ENCODE data around the gene EHMT1. TPM values are rescaled to one million over a fixed set of nuclear protein-coding genes. Genes with fewer than 3 reads are reported as not detected.

EHMT1 gene
- total RNA-seq, 4 donors from 2014 or later = 77.1 to 149 (median 86.6) TPM

DNA sequence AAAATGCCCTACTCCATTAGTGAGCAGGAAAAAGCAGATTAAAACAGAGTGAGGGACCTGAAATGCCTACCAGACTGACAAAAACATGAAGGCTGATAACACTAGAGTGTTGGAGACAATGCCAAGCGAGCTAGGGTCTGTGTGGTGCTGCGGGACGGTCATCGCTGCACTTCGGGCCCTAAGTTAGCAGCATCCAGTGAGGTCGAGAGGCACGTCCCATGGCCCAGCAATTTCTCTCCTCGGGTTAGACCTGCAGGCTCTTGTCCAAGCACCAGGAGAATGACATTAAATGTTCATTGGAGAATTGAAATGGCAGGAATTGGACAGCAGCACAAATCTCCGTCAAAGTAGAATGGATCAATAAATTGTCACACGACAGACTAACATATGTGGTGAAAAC is 253.5 kb downstream of the EHMT1 start:
- Histone ChIP-seq H3K27me3 (peaks cover 32% of the 10 kb centered on the region), H3K4me3 (no peak overlapping the region), H3K4me1 (no peaks in the 10 kb centered on the region), H3K36me3 (no peaks in the 10 kb centered on the region), H3K9me3 (no peaks in the 10 kb centered on the region), H3K27ac (no peak overlapping the region)
- DNase-seq (ENCODE audit: low spot score in 2 of 2) = no peak
- 82% methylated on average over 10 of the region's 10 CpGs for WGBS
- TF ChIP-seq POLR2AphosphoS5 (IDR thresholded peaks at IDR 0.05) (no peak), POLR2A (IDR thresholded peaks at IDR 0.05) (no peak), EP300 (IDR thresholded peaks at IDR 0.05) (no peak)
- TF ChIP-seq, protein P1, sequence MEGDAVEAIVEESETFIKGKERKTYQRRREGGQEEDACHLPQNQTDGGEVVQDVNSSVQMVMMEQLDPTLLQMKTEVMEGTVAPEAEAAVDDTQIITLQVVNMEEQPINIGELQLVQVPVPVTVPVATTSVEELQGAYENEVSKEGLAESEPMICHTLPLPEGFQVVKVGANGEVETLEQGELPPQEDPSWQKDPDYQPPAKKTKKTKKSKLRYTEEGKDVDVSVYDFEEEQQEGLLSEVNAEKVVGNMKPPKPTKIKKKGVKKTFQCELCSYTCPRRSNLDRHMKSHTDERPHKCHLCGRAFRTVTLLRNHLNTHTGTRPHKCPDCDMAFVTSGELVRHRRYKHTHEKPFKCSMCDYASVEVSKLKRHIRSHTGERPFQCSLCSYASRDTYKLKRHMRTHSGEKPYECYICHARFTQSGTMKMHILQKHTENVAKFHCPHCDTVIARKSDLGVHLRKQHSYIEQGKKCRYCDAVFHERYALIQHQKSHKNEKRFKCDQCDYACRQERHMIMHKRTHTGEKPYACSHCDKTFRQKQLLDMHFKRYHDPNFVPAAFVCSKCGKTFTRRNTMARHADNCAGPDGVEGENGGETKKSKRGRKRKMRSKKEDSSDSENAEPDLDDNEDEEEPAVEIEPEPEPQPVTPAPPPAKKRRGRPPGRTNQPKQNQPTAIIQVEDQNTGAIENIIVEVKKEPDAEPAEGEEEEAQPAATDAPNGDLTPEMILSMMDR (IDR thresholded peaks at IDR 0.05) = no peak

DNA sequence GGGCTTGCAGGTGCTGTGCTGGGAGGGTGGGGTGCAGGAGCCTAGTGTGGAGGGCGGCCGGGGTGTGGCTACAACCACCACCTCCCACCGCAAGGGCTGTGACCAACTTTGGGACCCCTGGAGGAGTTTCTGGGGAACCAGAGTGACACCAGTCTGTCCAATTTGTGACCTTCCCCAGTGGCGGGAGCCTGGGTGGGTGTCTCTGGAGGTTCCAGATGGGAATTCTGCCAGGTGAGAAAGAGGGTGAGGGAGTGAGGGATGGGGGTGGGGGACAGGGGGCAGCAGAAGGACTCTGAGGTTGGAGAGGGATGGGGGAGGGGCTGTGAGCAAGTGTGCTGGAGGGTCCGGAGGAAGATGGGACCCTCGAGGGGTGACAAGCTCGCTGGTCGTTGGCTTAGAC is 254.6 kb downstream of the EHMT1 start:
- H3K4me1 ChIP-seq = peaks cover 5% of the 10 kb centered on the region
- DNase-seq (ENCODE audit: low spot score in 2 of 2) = no peak
- TF ChIP-seq POLR2AphosphoS5 (IDR thresholded peaks at IDR 0.05) (no peak), EP300 (IDR thresholded peaks at IDR 0.05) (no peak), POLR2A (IDR thresholded peaks at IDR 0.05) (no peak)
- TF ChIP-seq, protein P1 (IDR thresholded peaks at IDR 0.05) = no peak
- no peak overlapping the region for H3K4me3 ChIP-seq
- H3K36me3 ChIP-seq = no peaks in the 10 kb centered on the region
- H3K27me3 ChIP-seq = peaks cover 43% of the 10 kb centered on the region
- 73% methylated on average over 8 of the region's 8 CpGs for WGBS
- no peaks in the 10 kb centered on the region for H3K9me3 ChIP-seq
- H3K27ac ChIP-seq = no peak overlapping the region

DNA sequence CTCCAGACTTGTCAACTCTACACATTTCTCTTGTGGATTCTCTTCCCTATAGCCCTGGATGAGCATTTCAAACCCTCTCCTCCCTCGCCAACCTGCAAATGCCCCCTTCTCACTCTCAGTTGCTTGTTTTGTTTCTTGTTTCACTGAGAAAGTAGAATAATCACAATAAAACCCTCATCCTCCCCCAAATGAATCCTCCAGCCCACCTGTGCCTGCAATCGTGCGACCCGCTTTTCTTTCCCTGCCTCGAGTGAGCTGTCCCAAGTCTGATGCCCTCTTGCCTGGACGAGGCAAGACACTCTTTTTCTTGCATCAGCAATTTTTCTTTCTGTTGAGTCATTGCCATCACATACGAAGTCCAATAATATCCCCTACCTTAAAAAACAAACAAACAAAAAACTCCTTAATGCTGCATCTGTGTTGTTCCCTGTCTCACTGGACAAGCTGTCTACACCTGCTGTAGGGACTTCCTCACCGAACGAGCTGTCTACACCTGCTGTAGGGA is 255.1 kb downstream of the EHMT1 start:
- Histone ChIP-seq H3K27ac (no peak overlapping the region), H3K4me1 (peaks cover 9% of the 10 kb centered on the region), H3K4me3 (no peak overlapping the region), H3K36me3 (no peaks in the 10 kb centered on the region), H3K27me3 (peaks cover 48% of the 10 kb centered on the region), H3K9me3 (no peaks in the 10 kb centered on the region)
- no peak for DNase-seq (ENCODE audit: low spot score in 2 of 2)
- TF ChIP-seq POLR2A (IDR thresholded peaks at IDR 0.05) (no peak), POLR2AphosphoS5 (IDR thresholded peaks at IDR 0.05) (no peak), EP300 (IDR thresholded peaks at IDR 0.05) (no peak)
- TF ChIP-seq, protein P1 (IDR thresholded peaks at IDR 0.05) = no peak
- 76% methylated on average over 9 of the region's 9 CpGs for WGBS

DNA sequence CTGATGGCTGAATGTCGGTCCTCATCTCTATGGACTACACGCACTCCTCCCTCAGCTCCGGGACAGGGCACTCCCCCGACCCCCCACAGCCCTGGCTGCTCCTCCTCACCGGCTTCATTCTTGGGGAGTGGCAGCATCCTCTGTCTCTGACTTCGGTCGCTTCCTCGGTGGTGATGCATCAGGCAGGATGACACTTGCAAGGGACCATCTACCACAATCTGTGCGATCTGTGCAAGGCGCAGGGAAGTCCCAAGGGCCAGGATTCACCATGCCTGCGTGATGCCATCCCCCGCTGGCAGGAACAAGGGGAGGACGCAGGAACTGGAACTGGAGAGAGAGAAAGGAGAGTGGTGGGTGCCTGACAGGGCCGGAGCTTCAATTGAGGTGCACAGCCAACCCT is 256.5 kb downstream of the EHMT1 start:
- DNase-seq (ENCODE audit: low spot score in 2 of 2) = no peak
- H3K9me3 ChIP-seq = no peaks in the 10 kb centered on the region
- 75% methylated on average over 14 of the region's 14 CpGs for WGBS

DNA sequence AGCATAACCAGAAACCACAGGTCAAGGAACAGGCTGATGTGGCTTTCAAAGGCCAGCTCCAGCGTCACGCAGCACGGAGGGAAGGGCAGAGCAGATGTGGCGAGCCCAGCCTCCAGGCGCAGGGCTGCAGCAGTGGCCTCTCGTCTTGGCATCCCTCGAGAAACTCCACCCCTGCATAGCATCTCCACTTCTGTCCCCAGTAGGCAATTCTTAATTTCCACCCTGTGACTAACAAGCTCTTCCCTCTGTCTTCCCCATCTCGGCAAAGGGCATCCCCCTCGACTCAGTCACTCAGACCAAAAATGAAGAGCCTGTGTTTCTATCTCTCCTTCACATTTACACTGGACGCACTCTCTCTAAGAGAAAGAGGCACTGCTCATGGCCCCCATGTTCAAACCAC is 257.0 kb downstream of the EHMT1 start:
- no peak for DNase-seq (ENCODE audit: low spot score in 2 of 2)
- Histone ChIP-seq H3K4me1 (peaks cover 9% of the 10 kb centered on the region), H3K27ac (no peak overlapping the region), H3K4me3 (no peak overlapping the region), H3K36me3 (no peaks in the 10 kb centered on the region), H3K9me3 (no peaks in the 10 kb centered on the region), H3K27me3 (peaks cover 67% of the 10 kb centered on the region)
- TF ChIP-seq POLR2A (IDR thresholded peaks at IDR 0.05) = no peak
- TF ChIP-seq, protein P1 (IDR thresholded peaks at IDR 0.05) = no peak
- no peak for TF ChIP-seq EP300 (IDR thresholded peaks at IDR 0.05)
- no peak for TF ChIP-seq POLR2AphosphoS5 (IDR thresholded peaks at IDR 0.05)
- 86% methylated on average over 10 of the region's 10 CpGs for WGBS

More for the DNA sequence above, 256.5 kb downstream of the EHMT1 start:
- peaks cover 62% of the 10 kb centered on the region for H3K27me3 ChIP-seq
- H3K36me3 ChIP-seq = no peaks in the 10 kb centered on the region
- peaks cover 9% of the 10 kb centered on the region for H3K4me1 ChIP-seq
- no peak for TF ChIP-seq EP300 (IDR thresholded peaks at IDR 0.05)
- H3K4me3 ChIP-seq = no peak overlapping the region
- no peak overlapping the region for H3K27ac ChIP-seq

DNA sequence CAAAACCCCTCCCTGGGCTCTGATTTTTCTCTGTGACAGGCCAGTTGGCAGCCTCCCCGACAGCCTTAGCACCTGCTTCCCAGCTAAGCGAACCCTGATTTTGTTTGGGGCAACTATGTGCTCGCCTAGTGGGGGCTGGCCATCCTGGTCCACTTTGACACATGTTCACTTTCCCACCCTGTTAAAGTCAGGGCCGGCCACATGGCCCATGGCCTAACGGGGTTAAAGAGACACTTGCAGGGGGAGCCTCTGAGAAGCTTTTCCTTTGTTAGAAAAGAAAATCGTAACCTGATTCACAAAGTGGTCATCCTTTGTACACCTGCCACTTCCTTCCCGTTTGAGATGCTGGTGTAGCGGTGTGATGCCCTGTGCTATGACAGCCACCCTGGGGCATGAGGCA is 257.5 kb downstream of the EHMT1 start:
- TF ChIP-seq, protein P1 (IDR thresholded peaks at IDR 0.05) = no peak
- TF ChIP-seq POLR2AphosphoS5 (IDR thresholded peaks at IDR 0.05) = no peak
- no peak for TF ChIP-seq POLR2A (IDR thresholded peaks at IDR 0.05)
- no peak for TF ChIP-seq EP300 (IDR thresholded peaks at IDR 0.05)
- H3K27ac ChIP-seq = no peak overlapping the region
- H3K27me3 ChIP-seq = peaks cover 72% of the 10 kb centered on the region
- no peak for DNase-seq (ENCODE audit: low spot score in 2 of 2)
- H3K9me3 ChIP-seq = no peaks in the 10 kb centered on the region
- 81% methylated on average over 8 of the region's 8 CpGs for WGBS
- H3K4me1 ChIP-seq = peaks cover 9% of the 10 kb centered on the region
- H3K4me3 ChIP-seq = no peak overlapping the region
- no peaks in the 10 kb centered on the region for H3K36me3 ChIP-seq
